ENCODE data around the gene SLC10A3.

The SLC10A3 gene

GRCh38 chrX:154484255-154485149 lies 5.9 kb downstream of the SLC10A3 start:
- H3K36me3 ChIP-seq (ENCODE audit: control insufficient read depth, insufficient read depth, low read length) = peaks cover 6% of the 10 kb centered on the region
- DNase-seq (ENCODE audit: extremely low read depth, insufficient read length) = no peak
- no peaks in the 10 kb centered on the region for H3K27me3 ChIP-seq (replicated peaks; ENCODE audit: control insufficient read depth, insufficient read depth, low read length)
- H3K4me3 ChIP-seq (replicated peaks; ENCODE audit: low read depth, low read length) = no peak overlapping the region
- TF ChIP-seq CTCF (IDR thresholded peaks at IDR 0.05; ENCODE audit: insufficient read depth, low read length, poor library complexity, severe bottlenecking) = no peak

GRCh38 chrX:154483325-154483724 lies 7.1 kb downstream of the SLC10A3 start:
- DNase-seq (ENCODE audit: extremely low read depth, insufficient read length) = no peak
- no peaks in the 10 kb centered on the region for H3K27me3 ChIP-seq (replicated peaks; ENCODE audit: control insufficient read depth, insufficient read depth, low read length)
- no peak for TF ChIP-seq CTCF (IDR thresholded peaks at IDR 0.05; ENCODE audit: insufficient read depth, low read length, poor library complexity, severe bottlenecking)
- no peak overlapping the region for H3K4me3 ChIP-seq (replicated peaks; ENCODE audit: low read depth, low read length)
- H3K36me3 ChIP-seq (ENCODE audit: control insufficient read depth, insufficient read depth, low read length) = peaks cover 5% of the 10 kb centered on the region

GRCh38 chrX:154482786-154483185 lies 7.6 kb downstream of the SLC10A3 start:
- TF ChIP-seq CTCF (IDR thresholded peaks at IDR 0.05; ENCODE audit: insufficient read depth, low read length, poor library complexity, severe bottlenecking) = no peak
- DNase-seq (ENCODE audit: extremely low read depth, insufficient read length) = no peak
- Histone ChIP-seq H3K4me3 (replicated peaks; ENCODE audit: low read depth, low read length) (no peak overlapping the region), H3K27me3 (replicated peaks; ENCODE audit: control insufficient read depth, insufficient read depth, low read length) (no peaks in the 10 kb centered on the region), H3K36me3 (ENCODE audit: control insufficient read depth, insufficient read depth, low read length) (peaks cover 4% of the 10 kb centered on the region)

DNA sequence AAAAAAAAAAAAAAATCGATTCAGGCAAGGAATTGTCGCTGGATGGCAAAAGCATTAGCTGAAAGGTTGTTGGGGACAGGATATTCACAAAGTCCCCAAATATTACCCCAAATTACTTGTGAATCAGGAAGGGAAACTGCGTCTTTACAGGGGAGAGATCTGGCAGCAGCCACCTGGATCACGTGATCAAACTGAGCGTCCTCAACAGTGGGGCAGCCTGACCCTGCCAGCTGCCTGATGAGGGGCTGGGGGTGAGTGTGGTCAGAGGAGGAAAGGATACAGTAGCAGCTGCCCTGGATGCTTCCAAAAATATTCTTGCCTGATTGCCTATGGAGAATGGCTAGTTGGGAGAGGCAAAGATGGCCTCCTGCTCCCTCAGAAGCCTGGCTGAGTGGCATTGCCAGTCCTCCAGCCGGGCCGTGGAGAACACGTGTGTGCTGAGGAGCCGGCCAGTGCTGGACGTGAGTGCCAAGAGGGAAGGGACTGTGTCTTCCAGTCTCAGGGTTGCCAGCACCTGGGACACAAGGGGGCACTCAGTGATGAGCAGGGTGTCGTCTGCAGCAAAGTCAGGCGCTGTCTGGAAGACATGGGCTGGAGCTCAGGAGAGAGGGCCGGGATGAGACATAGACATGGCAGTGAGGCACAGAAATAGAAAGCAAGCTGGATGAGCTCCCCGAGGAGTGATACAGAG lies 8.4 kb downstream of the SLC10A3 start:
- no peak for DNase-seq (ENCODE audit: extremely low read depth, insufficient read length)
- Histone ChIP-seq H3K4me3 (replicated peaks; ENCODE audit: low read depth, low read length) (no peak overlapping the region), H3K36me3 (ENCODE audit: control insufficient read depth, insufficient read depth, low read length) (peaks cover 4% of the 10 kb centered on the region), H3K27me3 (replicated peaks; ENCODE audit: control insufficient read depth, insufficient read depth, low read length) (no peaks in the 10 kb centered on the region)
- no peak for TF ChIP-seq CTCF (IDR thresholded peaks at IDR 0.05; ENCODE audit: insufficient read depth, low read length, poor library complexity, severe bottlenecking)

GRCh38 chrX:154481195-154481594 lies 9.2 kb downstream of the SLC10A3 start:
- no peak for DNase-seq (ENCODE audit: extremely low read depth, insufficient read length)
- peaks cover 4% of the 10 kb centered on the region for H3K36me3 ChIP-seq (ENCODE audit: control insufficient read depth, insufficient read depth, low read length)
- TF ChIP-seq CTCF (IDR thresholded peaks at IDR 0.05; ENCODE audit: insufficient read depth, low read length, poor library complexity, severe bottlenecking) = no peak
- no peak overlapping the region for H3K4me3 ChIP-seq (replicated peaks; ENCODE audit: low read depth, low read length)
- H3K27me3 ChIP-seq (replicated peaks; ENCODE audit: control insufficient read depth, insufficient read depth, low read length) = no peaks in the 10 kb centered on the region
